ENCODE data around the gene PRMT5.

Gene PRMT5

GRCh38 chr14:22900081-22900799 lies 28.9 kb downstream of the PRMT5 start:
- no peak overlapping the region for H3K4me3 ChIP-seq (ENCODE audit: low read depth, low read length)
- DNase-seq (ENCODE audit: low read depth): no peak

- peak; percentile 62 for DNase-seq (ENCODE audit: low read depth)
Observed at GRCh38 chr14:22898302-22899090, 30.7 kb downstream of the PRMT5 start.

DNA sequence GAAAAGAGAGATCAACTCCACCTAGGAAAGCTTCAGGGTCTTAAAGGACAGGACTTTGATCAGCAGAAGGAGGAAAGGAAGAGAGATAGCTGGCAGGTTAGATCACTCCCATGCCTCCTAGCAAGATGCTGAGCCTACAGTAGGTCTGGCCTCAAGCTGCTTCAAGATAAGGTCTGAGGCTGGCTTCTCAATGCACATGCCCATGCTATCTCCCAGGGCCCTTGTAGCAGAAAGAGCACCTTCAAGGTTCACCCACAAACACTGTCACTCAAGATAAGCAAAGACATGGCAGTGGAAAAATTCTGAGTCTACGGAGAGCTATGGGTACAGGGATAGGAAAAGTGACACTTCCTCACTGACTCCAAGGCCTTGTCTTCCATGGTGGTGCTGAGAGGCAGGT lies 31.8 kb downstream of the PRMT5 start:
- DNase-seq (ENCODE audit: low read depth): no peak
- no peak overlapping the region for H3K4me3 ChIP-seq (ENCODE audit: low read depth, low read length)

More at GRCh38 chr14:22898302-22899090, 30.7 kb downstream of the PRMT5 start:
- no peak overlapping the region for H3K4me3 ChIP-seq (ENCODE audit: low read depth, low read length)

GRCh38 chr14:22896760-22897159 lies 32.4 kb downstream of the PRMT5 start:
- no peak overlapping the region for H3K4me3 ChIP-seq (ENCODE audit: low read depth, low read length)
- DNase-seq (ENCODE audit: low read depth): no peak

DNA sequence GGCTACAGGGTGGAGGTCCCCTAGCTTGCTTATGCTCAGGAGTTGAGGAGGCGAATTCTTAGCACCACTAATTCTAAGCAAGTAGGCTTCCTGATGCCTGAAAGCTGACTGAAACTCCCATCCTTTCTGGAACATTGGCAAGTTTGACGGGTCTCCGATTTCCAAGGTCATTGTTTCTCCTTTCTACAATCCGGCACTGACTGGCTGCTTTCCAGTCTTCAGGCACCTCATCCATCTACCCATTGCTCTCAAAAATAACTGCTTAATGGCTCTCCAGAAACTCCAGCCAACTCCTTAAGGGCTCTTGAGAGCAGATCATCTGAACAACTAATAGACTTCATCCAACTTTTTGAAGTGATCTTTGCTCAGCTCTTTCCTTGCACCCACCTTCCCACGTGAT lies 32.8 kb downstream of the PRMT5 start:
- no peak overlapping the region for H3K4me3 ChIP-seq (ENCODE audit: low read depth, low read length)
- DNase-seq (ENCODE audit: low read depth): no peak

DNA sequence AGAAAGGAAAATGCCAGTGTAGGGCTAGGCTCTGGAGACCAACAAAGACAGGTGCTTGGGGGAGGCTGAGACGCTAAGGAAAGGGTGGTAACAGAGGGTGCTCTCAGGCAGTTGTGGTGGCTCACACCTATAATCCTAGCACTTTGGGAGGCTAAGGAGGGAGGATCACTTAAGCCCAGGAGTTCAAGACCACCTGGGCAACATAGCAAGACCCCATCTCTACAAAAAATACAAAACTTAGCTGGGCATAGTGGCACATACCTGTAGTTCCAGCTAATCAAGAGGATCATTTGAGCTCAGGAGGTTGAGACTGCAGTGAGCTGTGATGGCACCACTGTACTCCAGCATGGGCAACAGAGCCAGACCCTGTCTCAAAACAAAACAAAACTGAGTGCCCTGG lies 33.8 kb downstream of the PRMT5 start:
- no peak for DNase-seq (ENCODE audit: low read depth)
- no peak overlapping the region for H3K4me3 ChIP-seq (ENCODE audit: low read depth, low read length)

- no peak for DNase-seq (ENCODE audit: low read depth)
- no peak overlapping the region for H3K4me3 ChIP-seq (ENCODE audit: low read depth, low read length)
Observed at GRCh38 chr14:22893706-22894105, 35.5 kb downstream of the PRMT5 start.

DNA sequence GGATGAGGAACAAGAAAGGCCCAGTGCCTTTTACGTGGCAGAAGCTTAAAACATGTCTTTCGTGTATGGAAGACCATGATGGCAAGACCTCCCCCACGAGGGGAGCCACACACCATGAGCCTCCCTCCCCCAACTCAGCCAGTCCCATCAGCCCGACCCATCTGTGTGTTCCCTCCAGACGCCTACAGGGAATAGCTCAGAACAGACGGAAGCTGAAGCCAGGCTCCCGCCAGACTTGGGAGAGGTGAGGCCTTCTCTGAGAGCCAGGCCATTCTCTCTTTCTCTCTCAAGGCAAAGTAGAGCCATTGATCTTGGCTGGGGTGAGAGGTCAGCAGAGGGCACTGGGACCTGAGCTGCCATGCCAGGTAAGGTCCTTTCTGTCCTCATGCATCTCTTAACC lies 36.7 kb downstream of the PRMT5 start:
- no peak for DNase-seq (ENCODE audit: low read depth)
- no peak overlapping the region for H3K4me3 ChIP-seq (ENCODE audit: low read depth, low read length)

- no peak overlapping the region for H3K4me3 ChIP-seq (ENCODE audit: low read depth, low read length)
- DNase-seq (ENCODE audit: low read depth): no peak
Observed at GRCh38 chr14:22890416-22890815, 38.8 kb downstream of the PRMT5 start.

- DNase-seq (ENCODE audit: low read depth): no peak
- no peak overlapping the region for H3K4me3 ChIP-seq (ENCODE audit: low read depth, low read length)
Observed at GRCh38 chr14:22888662-22889061, 40.5 kb downstream of the PRMT5 start.

- peak overlapping the region; percentile 61 for H3K4me3 ChIP-seq (ENCODE audit: low read depth, low read length)
- DNase-seq (ENCODE audit: low read depth): no peak
Observed at GRCh38 chr14:22887990-22888378, 41.2 kb downstream of the PRMT5 start.

DNA sequence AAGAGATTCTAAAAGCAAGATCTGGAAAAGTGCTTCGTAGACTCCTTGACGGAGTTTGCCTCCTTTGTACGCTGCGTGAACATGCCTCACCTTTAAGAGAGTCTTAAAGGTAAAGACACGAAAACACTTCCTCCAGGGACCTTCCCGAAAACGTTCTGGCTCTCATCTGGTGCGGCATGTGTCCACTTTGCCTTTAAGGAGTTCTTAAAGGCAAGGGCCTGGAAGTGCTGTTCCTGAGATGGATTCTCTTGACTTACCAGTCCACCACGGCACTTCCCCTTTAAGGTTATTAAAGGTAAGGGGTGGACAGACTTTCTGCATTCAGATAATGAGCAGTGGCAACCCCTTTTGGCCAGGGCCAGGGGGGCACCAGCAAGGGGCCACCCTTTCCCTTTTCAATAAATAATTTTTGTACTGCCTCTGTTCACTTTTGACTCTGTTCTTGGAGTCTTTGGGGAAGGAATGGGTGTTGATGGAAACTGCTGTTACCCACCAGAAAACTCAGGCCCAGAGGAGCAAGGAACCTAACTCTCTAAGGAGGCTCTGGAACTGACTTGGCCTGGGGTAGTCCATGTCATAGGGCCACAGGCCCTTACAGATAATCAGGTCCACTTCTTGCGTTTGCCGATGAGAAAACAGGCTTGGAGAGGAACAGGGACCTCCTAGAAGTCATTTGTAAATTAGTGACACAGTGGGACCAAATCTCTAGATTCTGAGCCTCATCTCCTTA lies 41.8 kb downstream of the PRMT5 start:
- peak; percentile 31 for DNase-seq (ENCODE audit: low read depth)
- peak overlapping the region; percentile 61 for H3K4me3 ChIP-seq (ENCODE audit: low read depth, low read length)

GRCh38 chr14:22886500-22887259 lies 42.5 kb downstream of the PRMT5 start:
- H3K4me3 ChIP-seq (ENCODE audit: low read depth, low read length): peak overlapping the region; percentile 61
- no peak for DNase-seq (ENCODE audit: low read depth)

DNA sequence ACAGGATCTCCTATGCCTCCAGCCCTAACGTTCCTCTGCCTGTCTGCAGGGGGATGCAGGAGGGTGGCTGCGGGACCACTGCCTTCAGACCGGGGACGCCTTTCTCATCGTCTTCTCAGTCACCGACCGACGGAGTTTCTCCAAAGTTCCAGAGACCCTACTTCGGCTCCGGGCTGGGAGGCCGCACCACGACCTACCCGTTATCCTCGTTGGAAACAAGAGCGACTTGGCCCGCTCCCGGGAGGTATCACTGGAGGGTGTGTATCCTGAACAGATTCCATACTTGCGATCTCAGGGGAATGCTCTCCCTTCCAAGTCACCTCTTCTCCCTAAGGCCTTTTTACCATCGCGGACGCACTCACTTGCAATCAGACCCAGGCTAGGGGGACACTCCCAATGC lies 43.2 kb downstream of the PRMT5 start:
- H3K4me3 ChIP-seq (ENCODE audit: low read depth, low read length): no peak overlapping the region
- no peak for DNase-seq (ENCODE audit: low read depth)

- no peak for DNase-seq (ENCODE audit: low read depth)
- H3K4me3 ChIP-seq (ENCODE audit: low read depth, low read length): no peak overlapping the region
Observed at GRCh38 chr14:22884738-22885523, 44.2 kb downstream of the PRMT5 start.

DNA sequence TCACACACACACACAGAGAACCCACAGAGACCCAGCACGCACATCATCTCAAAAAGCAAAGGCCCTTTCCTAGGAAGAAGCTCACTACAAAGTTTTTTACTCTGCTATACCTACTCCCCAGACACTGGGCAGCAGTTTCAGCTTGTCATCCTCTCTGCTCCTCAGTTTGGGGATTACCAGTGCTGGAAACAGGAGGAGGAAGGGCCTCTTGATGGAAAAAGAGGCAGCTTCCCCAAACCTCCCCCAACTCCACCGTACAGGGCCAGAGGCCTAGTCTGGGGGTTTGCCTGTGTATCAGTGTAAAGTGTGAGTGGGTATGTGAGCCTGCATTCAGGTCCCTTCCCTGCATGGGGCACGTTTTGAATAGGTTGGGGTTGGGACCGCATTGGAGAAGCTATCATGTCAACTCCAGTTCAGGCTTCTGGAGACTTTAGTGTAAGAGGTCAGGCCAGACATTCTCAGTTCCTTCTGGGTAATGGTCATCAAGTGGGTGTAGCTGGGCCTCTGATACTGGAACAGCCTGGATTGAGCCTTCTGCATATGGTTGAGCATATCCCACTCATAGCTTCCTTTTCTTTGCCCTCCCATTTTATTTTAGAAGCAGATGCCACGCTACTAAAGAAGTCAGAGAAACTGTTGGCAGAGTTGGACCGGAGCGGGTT lies 45.0 kb downstream of the PRMT5 start:
- DNase-seq (ENCODE audit: low read depth): no peak
- H3K4me3 ChIP-seq (ENCODE audit: low read depth, low read length): no peak overlapping the region

GRCh38 chr14:22883173-22883976 lies 45.8 kb downstream of the PRMT5 start, which contains the start of gene REM2:
REM2 (plus strand) TSS chr14:22883222; CDS start chr14:22883288, 66 bp downstream.
- H3K4me3 ChIP-seq (ENCODE audit: low read depth, low read length): no peak within 1 kb of the TSS
- DNase-seq (ENCODE audit: low read depth): no peak

Measured in skeletal muscle cell (primary cell).